Measurements from ENCODE around the gene LYST. TPM values are rescaled to one million over a fixed set of nuclear protein-coding genes. Genes with fewer than 3 reads are reported as not detected.

The LYST gene
- polyA plus RNA-seq, 1 donor (not counting 4 experiments of a cell fraction or from before 2014, with no cell fraction given) = 24.7 TPM

DNA sequence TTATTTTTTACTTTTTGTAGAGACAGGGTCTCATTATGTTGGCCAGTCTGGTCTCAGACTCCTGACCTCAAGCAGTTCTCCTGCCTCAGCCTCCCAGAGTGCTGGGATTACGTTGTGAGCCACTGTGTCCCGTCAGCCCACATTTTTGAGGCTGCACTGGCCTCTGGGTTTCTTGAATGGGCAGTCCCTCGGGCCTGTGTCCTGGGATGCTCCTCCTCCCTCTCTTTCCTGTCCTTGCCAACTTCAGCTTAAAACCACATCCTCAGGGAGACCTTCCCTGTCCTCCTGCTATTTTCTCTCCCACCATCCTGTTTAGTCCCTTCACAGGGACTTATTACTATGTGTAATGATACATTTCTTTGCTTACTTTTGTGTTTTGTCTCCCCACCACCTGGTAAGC is 31.4 kb upstream of the LYST start:
- H3K36me3 ChIP-seq (ENCODE audit: control insufficient read depth in 2 of 2, extremely low read depth in 1 of 2, insufficient read depth in 2 of 2, low read length in 2 of 2) = no peaks in the 10 kb centered on the region
- no peaks in the 10 kb centered on the region for H3K9me3 ChIP-seq (ENCODE audit: control insufficient read depth, low read depth, low read length)
- H4K20me1 ChIP-seq (ENCODE audit: control insufficient read depth, extremely low read depth, insufficient read depth, low read length) = no peaks in the 10 kb centered on the region
- peak overlapping the region; percentile 10 for H2AFZ ChIP-seq (ENCODE audit: control insufficient read depth, low read length)
- H3K9ac ChIP-seq (ENCODE audit: control insufficient read depth, extremely low read depth, insufficient read depth, low read length) = no peak overlapping the region
- dilution Hi-C loops (cut with MboI; ENCODE audit: extremely low pct_ligation_motif_present, low sequenced_read_pairs) = no loop called here
- FAIRE-seq (no peak), DNase-seq (ENCODE audit: low read depth, low spot score) (no peak)
- H3K4me2 ChIP-seq (ENCODE audit: control insufficient read depth, extremely low read depth, insufficient read depth, low read depth, low read length) = no peak overlapping the region
- no peaks in the 10 kb centered on the region for H3K27me3 ChIP-seq (ENCODE audit: control insufficient read depth, extremely low read depth, insufficient read depth, low read length)
- H3K27ac ChIP-seq (ENCODE audit: control insufficient read depth, insufficient read depth, low read length) = no peak overlapping the region
- TF ChIP-seq EZH2 (IDR thresholded peaks at IDR 0.05; ENCODE audit: low read length) = no peak
- TF ChIP-seq, protein P1, sequence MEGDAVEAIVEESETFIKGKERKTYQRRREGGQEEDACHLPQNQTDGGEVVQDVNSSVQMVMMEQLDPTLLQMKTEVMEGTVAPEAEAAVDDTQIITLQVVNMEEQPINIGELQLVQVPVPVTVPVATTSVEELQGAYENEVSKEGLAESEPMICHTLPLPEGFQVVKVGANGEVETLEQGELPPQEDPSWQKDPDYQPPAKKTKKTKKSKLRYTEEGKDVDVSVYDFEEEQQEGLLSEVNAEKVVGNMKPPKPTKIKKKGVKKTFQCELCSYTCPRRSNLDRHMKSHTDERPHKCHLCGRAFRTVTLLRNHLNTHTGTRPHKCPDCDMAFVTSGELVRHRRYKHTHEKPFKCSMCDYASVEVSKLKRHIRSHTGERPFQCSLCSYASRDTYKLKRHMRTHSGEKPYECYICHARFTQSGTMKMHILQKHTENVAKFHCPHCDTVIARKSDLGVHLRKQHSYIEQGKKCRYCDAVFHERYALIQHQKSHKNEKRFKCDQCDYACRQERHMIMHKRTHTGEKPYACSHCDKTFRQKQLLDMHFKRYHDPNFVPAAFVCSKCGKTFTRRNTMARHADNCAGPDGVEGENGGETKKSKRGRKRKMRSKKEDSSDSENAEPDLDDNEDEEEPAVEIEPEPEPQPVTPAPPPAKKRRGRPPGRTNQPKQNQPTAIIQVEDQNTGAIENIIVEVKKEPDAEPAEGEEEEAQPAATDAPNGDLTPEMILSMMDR (optimal IDR thresholded peaks at IDR 0.05 in 1 of 3, IDR thresholded peaks at IDR 0.05 in 1 of 3, conservative IDR thresholded peaks at IDR 0.05 in 1 of 3; ENCODE audit: extremely low read depth in 1 of 3, insufficient read depth in 2 of 3, low read length in 3 of 3) = no peak
- no peaks in the 10 kb centered on the region for H3K79me2 ChIP-seq (ENCODE audit: control insufficient read depth, insufficient read depth, low read length)
- peaks cover 21% of the 10 kb centered on the region for H3K4me1 ChIP-seq (ENCODE audit: control insufficient read depth, extremely low read depth, insufficient read depth, low read length)
- no peak overlapping the region for H3K4me3 ChIP-seq (ENCODE audit: control insufficient read depth in 2 of 3, extremely low read depth in 1 of 3, insufficient read depth in 2 of 3, low read depth in 1 of 3, low read length in 3 of 3)
- H3K9me1 ChIP-seq (ENCODE audit: control insufficient read depth, extremely low read depth, insufficient read depth, low read length) = no peaks in the 10 kb centered on the region

DNA sequence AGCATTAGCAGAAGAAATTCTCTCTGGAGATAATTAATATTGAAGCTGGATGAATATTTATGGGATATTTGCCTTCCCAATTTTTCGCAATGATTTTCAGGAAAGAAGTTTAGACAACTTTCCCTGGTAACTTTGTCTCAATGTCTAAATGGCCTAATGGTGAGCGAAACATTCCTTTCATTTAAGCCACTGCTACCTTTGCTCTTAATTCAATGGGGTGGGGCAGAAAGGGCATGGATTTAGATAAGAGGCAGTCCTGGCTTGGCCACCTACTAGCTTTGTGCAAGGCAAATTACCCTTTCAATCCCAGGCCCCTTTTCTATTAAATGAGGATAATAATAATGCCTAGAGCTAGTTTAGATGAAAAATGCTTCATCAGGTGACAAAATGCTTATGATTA is 27.1 kb upstream of the LYST start:
- H3K27me3 ChIP-seq (ENCODE audit: control insufficient read depth, extremely low read depth, insufficient read depth, low read length) = no peaks in the 10 kb centered on the region
- H3K9me3 ChIP-seq (ENCODE audit: control insufficient read depth, low read depth, low read length) = no peaks in the 10 kb centered on the region
- no peaks in the 10 kb centered on the region for H3K4me1 ChIP-seq (ENCODE audit: control insufficient read depth, extremely low read depth, insufficient read depth, low read length)
- no peak overlapping the region for H3K27ac ChIP-seq (ENCODE audit: control insufficient read depth, insufficient read depth, low read length)
- H3K9me1 ChIP-seq (ENCODE audit: control insufficient read depth, extremely low read depth, insufficient read depth, low read length) = no peaks in the 10 kb centered on the region
- no peaks in the 10 kb centered on the region for H3K79me2 ChIP-seq (ENCODE audit: control insufficient read depth, insufficient read depth, low read length)
- H4K20me1 ChIP-seq (ENCODE audit: control insufficient read depth, extremely low read depth, insufficient read depth, low read length) = no peaks in the 10 kb centered on the region
- H2AFZ ChIP-seq (ENCODE audit: control insufficient read depth, low read length) = no peak overlapping the region
- H3K36me3 ChIP-seq (ENCODE audit: control insufficient read depth in 2 of 2, extremely low read depth in 1 of 2, insufficient read depth in 2 of 2, low read length in 2 of 2) = no peaks in the 10 kb centered on the region
- H3K9ac ChIP-seq (ENCODE audit: control insufficient read depth, extremely low read depth, insufficient read depth, low read length) = no peak overlapping the region
- no peak overlapping the region for H3K4me2 ChIP-seq (ENCODE audit: control insufficient read depth, extremely low read depth, insufficient read depth, low read depth, low read length)
- no peak overlapping the region for H3K4me3 ChIP-seq (ENCODE audit: control insufficient read depth in 2 of 3, extremely low read depth in 1 of 3, insufficient read depth in 2 of 3, low read depth in 1 of 3, low read length in 3 of 3)
- no peak for DNase-seq (ENCODE audit: low read depth, low spot score)
- TF ChIP-seq, protein P1 (optimal IDR thresholded peaks at IDR 0.05 in 1 of 3, IDR thresholded peaks at IDR 0.05 in 1 of 3, conservative IDR thresholded peaks at IDR 0.05 in 1 of 3; ENCODE audit: extremely low read depth in 1 of 3, insufficient read depth in 2 of 3, low read length in 3 of 3) = no peak
- TF ChIP-seq EZH2 (IDR thresholded peaks at IDR 0.05; ENCODE audit: low read length) = no peak
- dilution Hi-C loops (cut with MboI; ENCODE audit: extremely low pct_ligation_motif_present, low sequenced_read_pairs) = no loop called here
- FAIRE-seq = no peak
